GM10248 (cell line): ENCODE data around the gene TPO.
"Not testable (repeated sequence)": the region's sequence is repeated elsewhere in the genome, so short reads cannot be mapped to it uniquely, and the experiment has no call there.

ENCODE experiments used
- CTCF ChIA-PET: fragments of 300-600 bp; sonication (Branson Sonifier 250); formaldehyde crosslinking; extraction: SDS; loops from one replicate; lab custom pipeline; 2021; ENCODE audit warnings: antibody characterized with exemption; lab: Yijun Ruan, JAX
- POLR2A ChIA-PET: fragments of 350-650 bp; sonication (Branson Sonifier 250); formaldehyde crosslinking; extraction: SDS; loops from one replicate; lab custom pipeline; 2020; ENCODE audit warnings: antibody characterized with exemption; lab: Yijun Ruan, JAX
- DNase-seq: peaks from one replicate; pipeline ENCODE4 v3.0.0; 2012; ENCODE audit errors: extremely low spot score
- TF ChIP-seq, protein P1 (sequence below): IDR thresholded peaks from 2 replicates; pipeline ENCODE4 v1.5.1; 2012; ENCODE audit warnings: mild to moderate bottlenecking, low read depth; ENCODE audit errors: extremely low read depth, missing control alignments, control extremely low read depth

The TPO gene

DNA sequence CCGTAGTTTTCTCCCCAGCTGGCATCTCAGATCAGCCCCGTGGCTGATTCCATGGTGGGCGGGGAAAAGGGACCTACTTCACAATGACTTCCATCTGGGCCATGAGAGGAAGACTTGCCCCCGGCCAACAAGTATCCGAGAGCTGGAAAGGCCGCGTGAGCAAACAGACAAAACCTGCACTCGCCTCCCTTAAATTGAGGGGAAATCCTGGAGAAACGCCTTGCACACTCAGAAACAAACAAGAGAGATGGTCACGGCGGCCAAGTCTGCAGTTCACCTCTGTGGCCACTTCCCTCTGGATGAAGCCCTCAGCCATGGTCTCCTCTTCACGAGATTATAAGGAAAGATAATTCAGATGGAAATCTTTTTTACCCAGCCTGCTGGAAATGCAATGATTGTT lies 39.4 kb upstream of the TPO start:
- POLR2A ChIA-PET = no interaction called here
- TF ChIP-seq, protein P1, sequence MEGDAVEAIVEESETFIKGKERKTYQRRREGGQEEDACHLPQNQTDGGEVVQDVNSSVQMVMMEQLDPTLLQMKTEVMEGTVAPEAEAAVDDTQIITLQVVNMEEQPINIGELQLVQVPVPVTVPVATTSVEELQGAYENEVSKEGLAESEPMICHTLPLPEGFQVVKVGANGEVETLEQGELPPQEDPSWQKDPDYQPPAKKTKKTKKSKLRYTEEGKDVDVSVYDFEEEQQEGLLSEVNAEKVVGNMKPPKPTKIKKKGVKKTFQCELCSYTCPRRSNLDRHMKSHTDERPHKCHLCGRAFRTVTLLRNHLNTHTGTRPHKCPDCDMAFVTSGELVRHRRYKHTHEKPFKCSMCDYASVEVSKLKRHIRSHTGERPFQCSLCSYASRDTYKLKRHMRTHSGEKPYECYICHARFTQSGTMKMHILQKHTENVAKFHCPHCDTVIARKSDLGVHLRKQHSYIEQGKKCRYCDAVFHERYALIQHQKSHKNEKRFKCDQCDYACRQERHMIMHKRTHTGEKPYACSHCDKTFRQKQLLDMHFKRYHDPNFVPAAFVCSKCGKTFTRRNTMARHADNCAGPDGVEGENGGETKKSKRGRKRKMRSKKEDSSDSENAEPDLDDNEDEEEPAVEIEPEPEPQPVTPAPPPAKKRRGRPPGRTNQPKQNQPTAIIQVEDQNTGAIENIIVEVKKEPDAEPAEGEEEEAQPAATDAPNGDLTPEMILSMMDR = no peak
- DNase-seq = no peak
- CTCF ChIA-PET = no interaction called here

- DNase-seq = no peak
- ChIA-PET POLR2A (no interaction called here), CTCF (no interaction called here)
- TF ChIP-seq, protein P1 = no peak
Observed at GRCh38 chr2:1374287-1374686, 39.0 kb upstream of the TPO start.

- no peak for DNase-seq
- CTCF ChIA-PET = no interaction called here
- POLR2A ChIA-PET = no interaction called here
- TF ChIP-seq, protein P1 = no peak
Observed at GRCh38 chr2:1375794-1376193, 37.5 kb upstream of the TPO start.

GRCh38 chr2:1377473-1377872 lies 35.8 kb upstream of the TPO start:
- no peak for DNase-seq
- ChIA-PET POLR2A (no interaction called here), CTCF (interaction anchor here (0.8 kb wide), 1 partner anchor 16 kb away, joined by 3 read pairs; no protein-coding TSS in a partner anchor)
- TF ChIP-seq, protein P1 = no peak

GRCh38 chr2:1378456-1379150 lies 34.7 kb upstream of the TPO start:
- CTCF ChIA-PET = no interaction called here
- TF ChIP-seq, protein P1 = no peak
- POLR2A ChIA-PET = no interaction called here

GRCh38 chr2:1381644-1382043 lies 31.6 kb upstream of the TPO start:
- ChIA-PET POLR2A (no interaction called here), CTCF (interaction anchor here (0.9 to 1.0 kb wide), 2 partner anchors 9 to 11 kb away, joined by 3 read pairs; no protein-coding TSS in a partner anchor)
- TF ChIP-seq, protein P1 = no peak
- no peak for DNase-seq

More at GRCh38 chr2:1378456-1379150, 34.7 kb upstream of the TPO start:
- no peak for DNase-seq

- CTCF ChIA-PET, DNase-seq, POLR2A ChIA-PET: not testable (repeated sequence)
Observed at GRCh38 chr2:1387954-1388725, 25.1 kb upstream of the TPO start.

DNA sequence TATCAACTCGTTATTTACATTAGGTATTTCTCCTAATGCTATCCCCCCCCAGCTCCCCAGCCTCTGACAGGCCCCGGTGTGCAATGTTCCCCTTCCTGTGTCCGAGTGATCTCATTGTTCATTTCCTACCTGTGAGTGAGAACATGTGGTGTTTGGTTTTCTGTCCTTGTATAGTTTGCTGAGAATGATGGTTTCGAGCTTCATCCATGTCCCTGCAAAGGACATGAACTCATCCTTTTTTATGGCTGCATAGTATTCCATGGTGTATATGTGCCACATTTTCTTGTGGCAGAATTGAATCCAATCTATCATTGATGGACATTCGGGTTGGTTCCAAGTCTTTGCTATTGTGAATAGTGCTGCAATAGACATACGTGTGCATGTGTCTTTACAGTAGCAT lies 23.1 kb upstream of the TPO start:
- DNase-seq, POLR2A ChIA-PET, CTCF ChIA-PET: not testable (repeated sequence)
